Neural progenitor cell (in vitro differentiated cells): Measurements from ENCODE around the gene FADS6.

Experiments used
- EZH2 ChIP-seq: fragments of 200-600 bp; sonication (generic); IDR thresholded peaks from 2 replicates; pipeline ENCODE4 v1.6.1; 2017; ENCODE audit warnings: antibody characterized with exemption, mild to moderate bottlenecking, moderate library complexity
- EZH2phosphoT487 ChIP-seq: fragments of 200-600 bp; sonication (generic); IDR thresholded peaks from 2 replicates; pipeline ENCODE4 v1.6.1; 2017; ENCODE audit warnings: antibody characterized with exemption
- TF ChIP-seq, protein P1 (sequence below): fragments of 200-600 bp; sonication (generic); IDR thresholded peaks from 2 replicates; pipeline ENCODE4 v1.5.1; 2017; ENCODE audit warnings: antibody characterized with exemption, mild to moderate bottlenecking

DNA sequence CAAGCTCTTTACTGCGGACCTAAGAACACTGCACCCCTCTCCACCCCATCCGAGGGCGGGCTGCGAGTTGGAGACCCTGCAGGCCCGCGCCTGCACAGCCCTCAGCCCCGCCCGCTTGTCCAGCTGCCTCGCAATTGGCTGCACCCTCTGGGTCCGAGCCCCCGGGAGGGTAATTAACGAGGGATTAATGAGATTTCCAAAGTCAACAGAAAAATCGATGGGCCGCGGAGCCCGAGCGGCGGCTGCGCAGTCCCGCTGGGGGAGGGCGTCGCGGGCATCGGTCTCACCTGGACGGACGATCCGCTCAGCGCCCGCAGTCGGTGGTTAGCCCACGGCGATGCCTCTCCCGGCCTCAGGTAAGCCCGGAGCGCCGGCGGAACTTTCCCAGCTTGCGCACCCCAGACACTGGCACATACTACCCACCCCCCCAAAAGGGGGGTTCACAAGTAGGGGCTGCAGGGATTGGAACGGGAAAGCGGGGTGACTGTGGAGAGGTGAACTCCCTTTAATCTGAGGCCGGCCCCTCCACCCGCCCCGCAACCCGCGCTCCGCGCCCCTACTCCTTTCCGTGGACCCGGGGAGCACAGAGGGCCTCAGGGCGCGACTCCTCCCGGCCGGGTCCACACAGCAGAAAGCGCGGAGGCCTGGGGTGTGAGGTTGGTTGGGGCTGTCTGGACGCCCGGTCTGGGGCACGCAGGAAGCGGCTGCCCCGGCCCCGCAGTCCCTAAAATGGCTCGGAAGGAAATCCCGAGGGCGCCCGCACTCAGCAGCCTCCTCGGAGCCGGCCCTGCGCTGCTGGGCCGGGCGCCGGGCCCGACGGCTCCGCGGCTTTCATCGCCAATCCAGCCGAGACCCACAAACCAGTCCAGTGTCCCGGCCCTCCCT lies 42.4 kb upstream of the FADS6 start, which contains the start of gene OTOP3:
- TF ChIP-seq EZH2 (peak; percentile 96), EZH2phosphoT487 (peak; percentile 95)
- TF ChIP-seq, protein P1, sequence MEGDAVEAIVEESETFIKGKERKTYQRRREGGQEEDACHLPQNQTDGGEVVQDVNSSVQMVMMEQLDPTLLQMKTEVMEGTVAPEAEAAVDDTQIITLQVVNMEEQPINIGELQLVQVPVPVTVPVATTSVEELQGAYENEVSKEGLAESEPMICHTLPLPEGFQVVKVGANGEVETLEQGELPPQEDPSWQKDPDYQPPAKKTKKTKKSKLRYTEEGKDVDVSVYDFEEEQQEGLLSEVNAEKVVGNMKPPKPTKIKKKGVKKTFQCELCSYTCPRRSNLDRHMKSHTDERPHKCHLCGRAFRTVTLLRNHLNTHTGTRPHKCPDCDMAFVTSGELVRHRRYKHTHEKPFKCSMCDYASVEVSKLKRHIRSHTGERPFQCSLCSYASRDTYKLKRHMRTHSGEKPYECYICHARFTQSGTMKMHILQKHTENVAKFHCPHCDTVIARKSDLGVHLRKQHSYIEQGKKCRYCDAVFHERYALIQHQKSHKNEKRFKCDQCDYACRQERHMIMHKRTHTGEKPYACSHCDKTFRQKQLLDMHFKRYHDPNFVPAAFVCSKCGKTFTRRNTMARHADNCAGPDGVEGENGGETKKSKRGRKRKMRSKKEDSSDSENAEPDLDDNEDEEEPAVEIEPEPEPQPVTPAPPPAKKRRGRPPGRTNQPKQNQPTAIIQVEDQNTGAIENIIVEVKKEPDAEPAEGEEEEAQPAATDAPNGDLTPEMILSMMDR: no peak
